Skin epidermis (tissue), 12 donors: Measurements from ENCODE around the gene PARD6A.
A peak's percentile ranks its signal among the peaks of the same experiment; 100 is the strongest.
"Not testable (repeated sequence)": the region's sequence is repeated elsewhere in the genome, so short reads cannot be mapped to it uniquely, and the experiment has no call there.

Experiments used
- H3K27ac ChIP-seq, 21 experiments: fragments of 200-600 bp; sonication (generic) in 11 of 21; one replicate each; pipeline ENCODE4 v1.5.0; 2020; ENCODE audit warnings: mild to moderate bottlenecking in 3 of 21, inconsistent platforms in 2 of 21, moderate library complexity in 2 of 21
- H3K4me3 ChIP-seq, 7 experiments: fragments of 200-600 bp; sonication (generic) in 2 of 7; one replicate each; pipeline ENCODE4 v1.5.0; 2020; ENCODE audit warnings: inconsistent platforms in 2 of 7, mild to moderate bottlenecking in 2 of 7, moderate library complexity in 1 of 7

Gene PARD6A

DNA sequence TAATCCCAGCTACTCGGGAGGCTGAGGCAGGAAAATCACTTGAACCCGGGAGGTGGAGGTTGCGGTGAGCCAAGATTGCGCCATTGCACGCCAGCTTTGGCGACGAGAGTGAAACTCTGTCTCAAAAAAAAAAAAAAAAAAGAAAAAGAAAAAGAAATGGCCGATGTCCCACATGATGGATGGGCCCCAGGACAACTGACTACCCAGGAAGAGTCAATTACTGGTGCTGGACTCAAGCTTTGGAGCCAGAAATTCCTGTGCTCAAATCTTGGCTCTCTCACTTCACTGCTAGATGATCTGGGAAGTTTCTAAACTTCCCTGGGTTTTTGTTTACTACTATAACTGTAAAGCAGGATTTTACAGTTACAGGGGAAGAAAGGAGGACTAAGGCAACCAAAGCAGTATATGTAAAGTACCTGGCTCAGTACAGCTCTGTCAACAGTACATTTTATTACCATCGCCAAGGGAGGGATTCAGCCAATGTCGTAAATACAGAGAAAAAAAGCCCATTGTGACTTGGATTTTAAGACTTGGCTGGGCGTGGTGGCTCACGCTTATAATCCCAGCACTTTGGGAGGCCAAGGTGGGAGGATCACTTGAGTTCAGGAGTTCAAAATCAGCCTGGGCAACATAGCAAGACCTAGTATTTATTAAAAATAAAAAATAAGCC, 17.7 kb downstream of the PARD6A start:
- peak overlapping the region in 2 of 21 experiments; percentile 24 to 63 for H3K27ac ChIP-seq
- H3K4me3 ChIP-seq: no peak overlapping the region

DNA sequence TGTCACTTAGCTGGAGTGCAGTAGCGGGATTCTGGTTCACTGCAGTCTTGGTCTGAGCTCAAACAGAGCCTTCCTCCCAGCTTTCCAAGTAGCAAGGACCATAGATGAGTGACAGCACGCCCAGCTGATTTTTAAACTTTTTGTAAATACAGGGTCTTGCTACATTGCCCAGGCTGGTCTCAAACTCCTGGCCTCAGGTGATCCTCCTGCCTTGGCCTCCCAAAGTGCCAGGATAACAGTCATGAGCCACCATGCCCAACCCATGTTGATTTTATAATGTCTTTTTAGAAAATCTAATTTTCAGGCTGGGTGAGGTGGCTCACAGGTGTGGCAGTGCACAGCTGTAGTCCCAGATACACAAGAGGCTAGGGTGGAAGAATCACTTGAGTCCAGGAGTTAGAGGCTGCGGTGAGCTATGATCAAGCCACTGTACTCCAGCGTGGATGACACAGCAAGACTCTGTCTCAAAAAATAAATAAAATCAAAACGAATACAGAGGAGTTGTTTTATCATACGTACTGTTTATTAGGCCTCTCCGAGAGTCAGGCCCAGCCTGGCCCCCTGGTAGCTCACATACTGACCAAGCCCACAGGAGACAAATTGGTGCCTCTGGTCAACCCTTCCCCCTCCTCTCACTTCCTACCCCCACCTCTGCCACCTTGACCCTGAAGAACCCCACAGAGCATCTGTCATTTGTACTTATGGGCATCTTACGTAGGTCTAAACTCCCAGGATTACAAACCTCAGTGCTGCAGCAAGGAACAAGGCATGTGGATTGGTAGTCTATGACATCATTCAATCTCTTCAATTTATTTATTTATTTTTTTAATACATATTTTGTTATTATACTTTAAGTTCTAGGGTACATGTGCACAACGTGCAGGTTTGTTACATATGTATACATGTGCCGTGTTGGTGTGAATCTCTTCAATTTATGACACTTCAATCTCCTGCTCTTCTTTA, 19.5 kb downstream of the PARD6A start:
- Histone ChIP-seq H3K27ac (peak overlapping the region in 1 of 21 experiments; percentile 19), H3K4me3 (no peak overlapping the region)

DNA sequence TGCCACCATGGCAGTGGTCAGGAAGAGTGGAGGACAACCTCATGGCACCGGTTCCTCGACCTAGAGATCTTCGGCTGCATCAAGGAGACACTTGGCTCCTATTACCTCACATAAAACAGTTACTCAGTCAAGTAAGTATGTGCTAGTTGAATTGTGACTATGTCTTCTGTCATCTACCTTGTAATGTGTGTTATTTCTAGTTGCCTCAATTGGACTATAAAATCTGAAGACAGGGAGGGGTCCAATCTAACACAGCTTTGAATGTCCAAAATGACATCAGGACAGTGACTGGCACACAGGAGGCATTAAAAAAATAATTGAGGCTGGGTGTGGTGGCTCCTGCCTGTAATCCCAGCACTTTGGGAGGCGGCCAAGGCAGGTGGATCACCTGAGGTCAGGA, 23.0 kb downstream of the PARD6A start:
- peak overlapping the region in 8 of 21 experiments; percentile 17 to 70 (median 50) for H3K27ac ChIP-seq
- no peak overlapping the region for H3K4me3 ChIP-seq

DNA sequence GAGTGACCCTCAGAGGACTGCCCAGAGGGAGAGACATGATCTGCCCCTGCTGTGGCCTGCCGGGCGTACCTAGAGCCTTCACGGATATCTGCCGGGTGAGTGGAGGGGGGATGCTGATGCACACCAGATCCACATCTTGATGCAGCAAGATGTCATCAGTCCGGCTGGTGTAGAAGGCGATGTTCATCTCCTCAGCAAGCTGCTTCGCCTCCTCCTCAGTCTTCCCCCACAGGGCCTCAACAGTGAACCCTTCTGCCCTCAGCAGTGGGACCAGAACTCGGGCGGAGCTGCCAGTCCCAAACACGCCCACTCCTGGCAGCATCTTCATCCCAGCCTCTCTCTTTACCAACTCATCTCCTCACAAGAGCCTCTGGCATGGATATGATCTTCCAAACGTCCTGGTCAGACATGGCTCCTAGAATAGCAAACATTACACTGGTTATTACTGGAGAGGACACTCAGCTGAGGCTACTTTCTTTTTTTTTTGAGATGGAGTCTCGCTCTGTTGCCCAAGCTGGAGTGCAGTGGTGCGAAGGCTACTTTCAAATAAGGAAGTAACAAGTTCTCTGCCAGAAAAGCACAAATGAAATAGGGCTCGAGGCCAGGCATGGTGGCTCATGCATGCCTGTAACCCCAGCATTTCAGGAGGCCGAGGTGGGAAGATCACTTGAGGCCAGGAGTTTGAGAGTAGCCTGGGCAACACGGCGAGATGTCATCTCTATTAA, 24.8 kb downstream of the PARD6A start:
- H3K27ac ChIP-seq: peak overlapping the region in 19 of 21 experiments; percentile 32 to 84 (median 66)
- no peak overlapping the region for H3K4me3 ChIP-seq

DNA sequence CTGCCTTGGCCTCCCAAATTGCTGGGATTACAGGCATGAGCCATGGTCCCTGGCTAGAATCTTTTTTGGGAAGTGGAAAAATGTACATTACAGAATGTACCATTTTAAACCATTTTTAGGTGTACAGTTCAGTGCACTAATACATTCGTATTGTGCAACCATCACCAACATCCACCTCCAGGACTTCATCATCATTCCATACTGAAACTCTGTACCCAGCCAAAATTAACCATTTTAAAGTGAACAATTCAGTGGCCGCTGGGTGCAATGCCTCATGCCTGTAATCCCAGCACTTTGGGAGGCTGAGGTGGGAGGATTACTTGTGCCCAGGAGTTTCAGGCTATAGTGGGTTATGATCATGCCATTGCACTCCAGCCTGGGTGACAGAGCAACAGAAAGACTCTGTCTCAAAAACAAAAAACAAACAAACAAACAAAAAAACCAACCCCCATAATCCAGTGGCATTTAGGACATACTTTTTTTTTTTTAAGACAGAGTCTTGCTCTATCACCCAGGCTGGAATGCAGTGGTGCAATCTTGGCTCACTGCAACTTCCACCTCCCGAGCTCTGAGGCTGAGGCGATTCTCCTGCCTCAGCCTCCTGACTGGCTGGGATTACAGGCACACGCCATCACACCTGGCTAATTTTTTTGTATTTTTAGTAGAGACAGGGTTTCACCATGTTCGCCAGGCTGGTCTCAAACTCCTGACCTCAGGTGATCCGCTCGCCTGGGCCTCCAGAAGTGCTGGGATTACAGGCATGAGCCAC, 32.9 kb downstream of the PARD6A start:
- H3K27ac ChIP-seq, H3K4me3 ChIP-seq: not testable (repeated sequence)

DNA sequence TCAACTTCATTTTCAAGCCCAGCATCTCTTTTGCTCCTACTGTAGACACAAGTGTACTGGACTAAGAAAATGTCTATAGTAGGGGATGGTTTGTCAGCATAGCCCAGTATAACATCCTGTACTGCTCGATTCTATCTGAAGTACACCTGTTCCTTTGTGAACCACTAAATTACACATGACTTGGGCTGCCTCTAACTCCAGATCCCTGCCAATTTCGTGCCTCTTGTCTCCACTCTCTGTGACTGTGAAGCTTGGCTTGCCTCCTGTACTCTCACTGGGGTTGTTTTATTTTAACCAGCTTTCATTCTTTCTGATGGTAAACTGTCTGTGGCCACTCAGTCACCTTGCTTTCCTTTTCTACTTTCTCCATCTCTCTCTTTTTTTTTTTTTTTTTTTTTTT, 33.9 kb downstream of the PARD6A start:
- no peak overlapping the region for H3K4me3 ChIP-seq
- H3K27ac ChIP-seq: no peak overlapping the region

DNA sequence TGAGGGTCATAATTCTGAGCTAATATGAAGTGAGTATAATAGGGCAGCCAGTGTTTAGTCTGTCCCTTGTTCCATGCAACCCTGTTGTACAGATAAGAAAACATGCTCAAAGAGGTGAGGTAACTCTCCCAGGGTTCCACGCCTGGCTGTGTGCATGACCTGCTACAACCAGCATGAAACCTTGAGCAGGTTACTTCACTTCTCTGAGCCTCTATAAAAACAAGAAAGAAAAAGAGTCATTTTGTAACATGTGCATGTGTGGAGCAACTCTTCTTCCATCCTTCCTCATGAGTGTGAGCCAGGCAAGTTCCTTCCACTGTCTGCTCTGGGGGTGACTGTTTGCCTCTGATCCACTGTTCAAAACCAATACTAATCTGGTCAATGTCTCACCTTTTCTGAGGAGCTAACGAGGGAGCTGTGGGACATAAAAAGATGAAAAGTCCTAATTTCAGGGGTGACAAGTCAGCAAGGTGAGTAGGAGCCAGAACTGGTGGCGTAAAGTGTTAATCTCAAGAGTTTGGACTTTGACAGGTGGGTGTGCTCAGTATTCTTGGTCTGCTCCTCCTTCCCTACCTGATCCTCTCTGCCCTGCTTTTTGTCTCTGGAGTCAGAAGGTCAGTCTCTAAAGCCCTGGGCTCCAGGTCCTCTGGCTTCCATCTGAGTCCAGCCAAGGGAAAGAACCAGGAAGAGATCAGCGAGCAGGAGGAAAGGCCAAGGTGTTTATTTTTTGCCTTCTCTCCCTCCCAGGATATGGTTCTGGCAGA, 36.8 kb downstream of the PARD6A start:
- no peak overlapping the region for H3K4me3 ChIP-seq

DNA sequence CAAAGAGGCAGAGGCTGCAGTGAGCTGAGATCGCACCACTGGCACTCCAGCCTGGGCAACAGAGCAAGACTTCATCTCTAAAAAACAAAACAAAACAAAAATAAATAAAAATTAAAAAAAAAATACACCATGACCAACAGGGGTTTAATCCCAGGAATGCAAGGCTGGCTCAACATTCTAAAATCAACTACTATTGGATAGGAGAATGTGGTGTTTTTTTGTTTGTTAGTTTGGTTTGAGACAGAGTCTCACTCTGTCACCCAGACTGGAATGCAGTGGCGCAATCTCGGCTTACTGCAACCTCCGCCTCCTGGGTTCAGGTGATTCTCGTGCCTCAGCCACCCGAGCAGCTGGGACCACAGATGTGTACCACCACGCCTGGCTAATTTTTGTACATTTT, 38.5 kb downstream of the PARD6A start:
- Histone ChIP-seq H3K4me3 (no peak overlapping the region), H3K27ac (peak overlapping the region in 2 of 21 experiments; percentile 12 to 79)

More for the DNA sequence above, 36.8 kb downstream of the PARD6A start:
- H3K27ac ChIP-seq: peak overlapping the region in 12 of 21 experiments; percentile 26 to 79 (median 56)

DNA sequence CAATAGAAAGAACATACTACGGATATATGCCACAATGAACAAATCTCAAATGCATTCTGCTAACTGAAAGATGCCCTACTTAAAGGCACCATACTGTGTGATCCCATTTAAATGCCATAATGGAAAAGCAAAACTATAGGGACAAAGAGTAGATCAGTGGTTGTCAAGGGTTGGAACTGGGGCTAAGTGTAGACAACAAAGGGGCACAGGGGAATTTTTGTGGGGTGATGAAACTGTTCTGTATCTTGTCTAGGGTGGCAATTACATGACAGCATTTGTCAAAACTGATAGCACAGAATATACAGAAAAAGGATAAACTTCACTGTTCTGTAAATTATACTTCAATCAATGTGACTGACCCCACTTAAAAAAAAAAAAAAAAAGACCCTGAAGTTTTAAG, 40.7 kb downstream of the PARD6A start:
- no peak overlapping the region for H3K27ac ChIP-seq
- H3K4me3 ChIP-seq: no peak overlapping the region

DNA sequence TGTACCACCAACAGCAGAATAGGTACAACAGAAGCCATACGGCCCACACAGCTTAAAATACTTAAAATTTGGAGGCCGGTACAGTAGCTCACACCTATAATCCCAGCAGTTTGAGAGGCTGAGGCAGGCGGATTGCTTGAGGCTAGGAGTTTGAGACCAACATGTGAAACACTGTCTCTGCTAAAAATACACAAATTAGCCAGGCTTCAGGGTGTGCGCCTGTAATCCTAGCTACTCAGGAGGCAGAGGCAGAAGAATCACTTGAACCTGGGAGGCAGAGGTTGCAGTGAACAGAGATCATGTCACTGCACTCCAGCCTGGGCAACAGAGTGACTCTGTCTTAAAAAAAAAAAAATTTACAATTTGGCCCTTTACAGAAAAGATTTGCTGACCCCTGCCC, 41.4 kb downstream of the PARD6A start:
- H3K4me3 ChIP-seq: no peak overlapping the region
- no peak overlapping the region for H3K27ac ChIP-seq

DNA sequence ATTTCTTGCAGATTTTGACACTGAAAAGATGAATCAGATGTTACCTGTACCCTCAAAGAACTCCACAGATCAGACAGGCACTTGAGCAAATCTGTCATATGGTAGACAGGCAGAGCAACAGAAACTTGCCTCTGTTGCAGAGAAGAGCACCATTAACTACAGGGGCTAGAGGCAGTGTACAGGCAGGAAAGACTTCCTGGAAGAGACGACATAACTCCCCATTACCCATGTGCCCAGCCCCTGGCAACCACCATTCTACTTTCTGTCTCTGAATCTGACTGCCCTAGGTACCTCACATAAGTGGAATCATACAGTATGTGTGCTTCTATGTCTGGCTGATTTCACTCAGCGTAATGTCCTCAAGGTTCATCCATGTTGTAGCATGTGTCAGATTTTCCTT, 42.9 kb downstream of the PARD6A start:
- Histone ChIP-seq H3K4me3 (no peak overlapping the region), H3K27ac (peak overlapping the region in 3 of 21 experiments; percentile 2 to 30 (median 11))

DNA sequence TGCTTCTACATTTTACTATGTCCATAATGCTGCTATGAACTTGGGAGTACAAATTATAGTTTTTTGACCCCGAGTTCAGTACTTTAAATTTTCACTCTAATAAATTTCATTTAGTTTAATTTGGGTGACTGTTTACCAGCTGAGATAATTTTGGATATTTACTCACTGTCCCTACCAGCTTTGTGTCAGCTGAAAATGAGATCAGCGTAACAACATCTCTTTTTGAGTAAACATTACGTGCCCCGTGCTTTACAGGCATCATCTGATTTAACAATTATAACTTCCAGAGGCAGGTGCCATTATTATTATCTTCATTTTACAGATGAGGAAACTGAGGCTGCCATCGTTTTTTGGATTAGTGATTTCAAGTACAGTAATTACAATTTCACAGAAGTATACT, 43.4 kb downstream of the PARD6A start:
- no peak overlapping the region for H3K4me3 ChIP-seq
- peak overlapping the region in 2 of 21 experiments; percentile 2 to 30 for H3K27ac ChIP-seq

DNA sequence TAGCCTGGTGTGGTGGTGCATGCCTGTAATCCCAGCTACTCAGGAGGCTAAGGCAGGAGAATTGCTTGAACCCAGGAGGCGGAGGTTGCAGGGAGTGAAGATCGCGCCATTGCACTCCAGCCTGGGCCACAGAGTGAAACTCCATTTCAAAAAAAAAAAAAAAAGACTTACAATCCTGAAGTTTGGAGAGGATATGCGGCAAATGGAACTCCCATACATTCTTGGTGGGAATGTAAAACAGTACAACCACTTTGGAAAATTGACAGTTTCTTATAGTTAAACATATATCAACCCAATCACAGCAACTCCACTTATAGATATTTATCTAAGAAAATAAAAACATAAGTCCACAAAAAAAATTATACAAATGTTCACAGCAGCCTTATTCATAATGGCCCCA, 46.5 kb downstream of the PARD6A start:
- no peak overlapping the region for H3K27ac ChIP-seq
- no peak overlapping the region for H3K4me3 ChIP-seq

DNA sequence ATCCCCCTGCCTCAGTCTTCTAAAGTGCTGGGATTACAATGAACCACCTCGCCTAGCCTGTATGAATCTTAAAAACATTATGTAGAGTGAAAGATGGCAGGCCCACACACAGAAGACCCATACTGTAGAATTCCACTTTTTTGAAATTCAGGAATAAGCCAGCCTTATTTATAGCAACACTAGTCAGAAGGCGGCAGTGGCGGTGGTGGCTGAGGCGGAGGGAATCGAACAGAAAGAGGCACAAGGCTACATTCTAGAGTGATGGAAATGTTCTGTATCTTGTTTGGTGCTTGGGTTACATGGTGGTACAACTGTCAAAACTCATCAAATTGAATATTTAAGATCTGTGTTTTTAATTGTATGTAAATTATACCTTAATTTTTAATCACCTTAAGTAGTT, 47.0 kb downstream of the PARD6A start:
- Histone ChIP-seq H3K4me3 (no peak overlapping the region), H3K27ac (no peak overlapping the region)

DNA sequence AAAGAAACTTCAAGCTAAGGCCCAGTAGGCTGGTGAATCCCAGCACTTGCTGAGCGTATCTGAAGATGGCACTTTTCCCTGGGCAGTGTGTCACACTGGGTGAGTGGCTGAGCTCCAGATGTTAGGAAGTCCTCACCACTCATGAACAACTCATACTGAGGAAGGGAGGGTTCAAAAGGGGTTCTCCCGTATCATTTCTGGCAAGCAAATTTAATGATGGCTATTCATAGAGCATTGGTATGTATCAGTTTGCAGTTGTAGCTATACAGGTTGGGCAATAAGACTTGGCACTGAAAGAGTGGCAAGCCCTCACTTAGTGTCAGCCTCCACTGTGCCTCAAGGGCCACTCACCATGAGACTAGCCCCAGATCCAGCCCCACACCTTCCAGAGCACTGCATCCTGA, 47.6 kb downstream of the PARD6A start:
- no peak overlapping the region for H3K27ac ChIP-seq
- no peak overlapping the region for H3K4me3 ChIP-seq

DNA sequence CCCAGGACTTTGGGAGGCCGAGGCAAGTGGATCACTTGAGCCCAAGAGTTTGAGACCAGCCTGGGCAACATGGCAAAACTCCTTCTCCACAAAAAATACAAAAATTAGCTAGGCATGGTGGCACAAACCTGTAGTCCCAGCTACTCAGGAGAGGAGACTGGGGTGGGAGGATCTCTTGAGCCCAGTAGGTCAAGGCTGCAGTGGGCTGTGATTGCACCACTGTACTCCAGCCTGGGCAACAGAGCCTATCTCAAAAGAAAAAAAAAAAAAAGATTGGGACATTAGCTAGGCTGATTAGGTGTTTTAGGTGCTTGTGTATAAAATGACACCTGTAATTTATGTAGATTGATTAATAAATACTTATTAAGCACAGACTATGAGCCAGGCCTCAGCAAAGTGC, 48.3 kb downstream of the PARD6A start:
- H3K27ac ChIP-seq: no peak overlapping the region
- H3K4me3 ChIP-seq: no peak overlapping the region

DNA sequence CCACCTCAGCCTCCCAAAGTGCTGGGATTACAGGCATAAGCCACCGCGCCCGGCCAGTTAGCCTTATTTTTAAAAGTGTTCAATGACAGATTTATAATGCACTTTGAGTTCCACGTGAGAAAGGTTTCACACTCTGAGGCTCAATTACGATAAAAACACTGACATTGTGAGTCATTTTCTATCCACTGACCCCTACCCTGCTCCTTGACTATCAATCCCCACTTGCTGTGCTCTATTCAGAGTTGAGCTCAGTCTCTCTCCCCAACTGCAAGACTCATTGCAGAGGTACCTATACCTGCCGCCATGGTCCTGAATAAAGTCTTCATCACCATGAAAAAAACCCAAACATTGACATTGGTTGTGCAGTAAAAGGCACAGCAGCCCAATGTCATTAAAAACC, 49.8 kb downstream of the PARD6A start:
- H3K4me3 ChIP-seq: no peak overlapping the region

More for the DNA sequence above, 49.8 kb downstream of the PARD6A start:
- no peak overlapping the region for H3K27ac ChIP-seq
